Activated naive CD8-positive, alpha-beta T cell treated with anti-CD3 and anti-CD28 coated beads for 36 hours (primary cell): ENCODE measurements around the gene CPNE9. TPM values are rescaled to one million over a fixed set of nuclear protein-coding genes. Genes with fewer than 3 reads are reported as not detected.
"Not testable (repeated sequence)": the region's sequence is repeated elsewhere in the genome, so short reads cannot be mapped to it uniquely, and the experiment has no call there.

Source experiments
- DNase-seq: peaks from one replicate; pipeline ENCODE4 v3.0.0; 2021
- H3K27ac Mint-ChIP-seq: one replicate; pipeline ENCODE4 v1.8.0; 2022; ENCODE audit warnings: mild to moderate bottlenecking, moderate library complexity, mixed read lengths
- H3K27me3 Mint-ChIP-seq: one replicate; pipeline ENCODE4 v1.8.0; 2022; ENCODE audit warnings: mild to moderate bottlenecking, mixed read lengths
- H3K36me3 Mint-ChIP-seq: one replicate; pipeline ENCODE4 v1.8.0; 2021; ENCODE audit warnings: mild to moderate bottlenecking, mixed read lengths
- H3K4me1 Mint-ChIP-seq: one replicate; pipeline ENCODE4 v1.8.0; 2021; ENCODE audit warnings: mixed read lengths
- H3K4me3 Mint-ChIP-seq: one replicate; pipeline ENCODE4 v1.8.0; 2022; ENCODE audit warnings: mild to moderate bottlenecking, moderate library complexity, mixed read lengths
- H3K9me3 Mint-ChIP-seq: one replicate; pipeline ENCODE4 v1.8.0; 2022; ENCODE audit warnings: mixed read lengths
- total RNA-seq, 2 experiments: library from RNA; stranded (reverse); gene quantifications; one replicate each; pipeline ENCODE4 v1.2.3, GENCODE V29; 2021

Gene CPNE9
- total RNA-seq, 2 experiments from 2014 or later = not detected

- DNase-seq = no peak
- H3K27me3 Mint-ChIP-seq = peaks cover 8% of the 10 kb centered on the region
- H3K27ac Mint-ChIP-seq = peak overlapping the region; percentile 1
- peaks cover 10% of the 10 kb centered on the region for H3K4me1 Mint-ChIP-seq
- H3K9me3 Mint-ChIP-seq = no peaks in the 10 kb centered on the region
- H3K4me3 Mint-ChIP-seq = no peak overlapping the region
- H3K36me3 Mint-ChIP-seq = peaks cover 7% of the 10 kb centered on the region
Measured at GRCh38 chr3:9768141-9768775, 64.6 kb downstream of the CPNE9 start.

- Mint-ChIP-seq H3K4me3 (peak overlapping the region; percentile 75), H3K4me1 (peaks cover 10% of the 10 kb centered on the region)
Measured at GRCh38 chr3:9769012-9769411, 65.4 kb downstream of the CPNE9 start.

GRCh38 chr3:9769426-9770275 lies 66.0 kb downstream of the CPNE9 start, which contains the start of gene CAMK1:
Gene CAMK1 (minus strand): TSS chr3:9769947. CDS start chr3:9767749, 2,198 bp downstream.
- H3K27ac Mint-ChIP-seq = peak within 1 kb of the TSS; percentile 60
- peak within 1 kb of the TSS; percentile 75 for H3K4me3 Mint-ChIP-seq
- H3K4me1 Mint-ChIP-seq = peaks cover 10% of the 10 kb centered on the region
- peaks cover 7% of the 10 kb centered on the region for H3K36me3 Mint-ChIP-seq
- peak; percentile 80 for DNase-seq
- H3K27me3 Mint-ChIP-seq = peaks cover 8% of the 10 kb centered on the region
- H3K9me3 Mint-ChIP-seq = no peaks in the 10 kb centered on the region

More at GRCh38 chr3:9769012-9769411, 65.4 kb downstream of the CPNE9 start:
- DNase-seq = no peak
- Mint-ChIP-seq H3K27me3 (peaks cover 8% of the 10 kb centered on the region), H3K27ac (no peak overlapping the region), H3K9me3 (no peaks in the 10 kb centered on the region), H3K36me3 (peaks cover 7% of the 10 kb centered on the region)

GRCh38 chr3:9770276-9770812 lies 66.7 kb downstream of the CPNE9 start:
- Mint-ChIP-seq H3K4me1 (peaks cover 10% of the 10 kb centered on the region), H3K36me3 (peaks cover 3% of the 10 kb centered on the region), H3K9me3 (no peaks in the 10 kb centered on the region), H3K4me3 (peak overlapping the region; percentile 72), H3K27me3 (peaks cover 8% of the 10 kb centered on the region), H3K27ac (no peak overlapping the region)
- DNase-seq = no peak

GRCh38 chr3:9771007-9771406 lies 67.4 kb downstream of the CPNE9 start:
- H3K27ac Mint-ChIP-seq, H3K36me3 Mint-ChIP-seq, H3K9me3 Mint-ChIP-seq, DNase-seq, H3K27me3 Mint-ChIP-seq: not testable (repeated sequence)
- Mint-ChIP-seq H3K4me3 (peak overlapping the region; percentile 72), H3K4me1 (peaks cover 13% of the 10 kb centered on the region)

GRCh38 chr3:9776896-9777693 lies 73.5 kb downstream of the CPNE9 start:
- peaks cover 3% of the 10 kb centered on the region for H3K9me3 Mint-ChIP-seq
- no peaks in the 10 kb centered on the region for H3K27me3 Mint-ChIP-seq
- DNase-seq = no peak
- peak overlapping the region; percentile 91 for H3K27ac Mint-ChIP-seq
- H3K4me3 Mint-ChIP-seq = peak overlapping the region; percentile 24
- peaks cover 54% of the 10 kb centered on the region for H3K4me1 Mint-ChIP-seq
- peaks cover 22% of the 10 kb centered on the region for H3K36me3 Mint-ChIP-seq

GRCh38 chr3:9777694-9778021 lies 74.0 kb downstream of the CPNE9 start:
- Mint-ChIP-seq H3K27me3 (no peaks in the 10 kb centered on the region), H3K27ac (peak overlapping the region; percentile 91), H3K4me3 (peak overlapping the region; percentile 24), H3K9me3 (peaks cover 3% of the 10 kb centered on the region), H3K36me3 (peaks cover 28% of the 10 kb centered on the region), H3K4me1 (peaks cover 56% of the 10 kb centered on the region)
- DNase-seq = peak; percentile 15

- H3K9me3 Mint-ChIP-seq = peaks cover 3% of the 10 kb centered on the region
- H3K27ac Mint-ChIP-seq = peak overlapping the region; percentile 91
- no peaks in the 10 kb centered on the region for H3K27me3 Mint-ChIP-seq
- DNase-seq = peak; percentile 76
- peak overlapping the region; percentile 43 for H3K4me3 Mint-ChIP-seq
- peaks cover 60% of the 10 kb centered on the region for H3K4me1 Mint-ChIP-seq
- peaks cover 32% of the 10 kb centered on the region for H3K36me3 Mint-ChIP-seq
Measured at GRCh38 chr3:9778143-9779074, 74.8 kb downstream of the CPNE9 start.

- peak overlapping the region; percentile 6 for H3K4me3 Mint-ChIP-seq
- DNase-seq = no peak
- H3K9me3 Mint-ChIP-seq = peaks cover 3% of the 10 kb centered on the region
- peaks cover 32% of the 10 kb centered on the region for H3K36me3 Mint-ChIP-seq
- H3K4me1 Mint-ChIP-seq = peaks cover 60% of the 10 kb centered on the region
- no peaks in the 10 kb centered on the region for H3K27me3 Mint-ChIP-seq
- H3K27ac Mint-ChIP-seq = peak overlapping the region; percentile 91
Measured at GRCh38 chr3:9779075-9779593, 75.5 kb downstream of the CPNE9 start.

Other genes with a start within 250 kb of the CPNE9 start
- gene LHFPL4, start 150.0 kb upstream of the CPNE9 start, total RNA-seq = not detected
- 10 to 100 TPM; 40.5 to 41.0 TPM for gene MTMR14, start 54.3 kb upstream of the CPNE9 start, total RNA-seq
- 10 to 100 TPM; 39.4 to 40.1 TPM for gene BRPF1, start 27.9 kb downstream of the CPNE9 start, total RNA-seq
- 10 to 100 TPM; 27.0 to 30.0 TPM for gene OGG1, start 46.1 kb downstream of the CPNE9 start, total RNA-seq
- 10 to 100 TPM; 24.8 to 25.7 TPM for gene CAMK1, start 66.1 kb downstream of the CPNE9 start, total RNA-seq
- 10 to 100 TPM; 49.5 to 50.8 TPM for gene TADA3, start 88.6 kb downstream of the CPNE9 start, total RNA-seq
- gene ARPC4, start 89.2 kb downstream of the CPNE9 start, total RNA-seq = 100 to 1,000 TPM; 251 to 253 TPM
- 10 to 100 TPM; 22.7 to 23.8 TPM for gene TTLL3, start 106.4 kb downstream of the CPNE9 start, total RNA-seq
- 10 to 100 TPM; 69.2 to 71.2 TPM for gene RPUSD3, start 140.2 kb downstream of the CPNE9 start, total RNA-seq
- gene CIDEC, start 176.4 kb downstream of the CPNE9 start, total RNA-seq = under 1 TPM in 1 of 2 experiments, not detected in 1; 0.18 TPM
- 10 to 100 TPM; 49.0 to 49.2 TPM for gene JAGN1, start 186.8 kb downstream of the CPNE9 start, total RNA-seq
- 1 to 10 TPM; 1.2 to 1.8 TPM for gene IL17RE, start 199.0 kb downstream of the CPNE9 start, total RNA-seq
- under 1 TPM; 0.36 to 0.60 TPM for gene IL17RC, start 213.3 kb downstream of the CPNE9 start, total RNA-seq
- gene CRELD1, start 230.0 kb downstream of the CPNE9 start, total RNA-seq = 1 to 10 TPM; 7.9 to 10.0 TPM
- 1 to 10 TPM; 8.0 to 8.6 TPM for gene PRRT3, start 248.6 kb downstream of the CPNE9 start, total RNA-seq